Fibroblast of skin of right biceps (primary cell): ENCODE results near the gene SLC22A4.
A peak's percentile ranks its signal among the peaks of the same experiment; 100 is the strongest.

Experiments used
- DNase-seq: peaks from one replicate; pipeline ENCODE4 v3.0.0-alpha.2; 2013

Gene SLC22A4

GRCh38 chr5:132293992-132294727, at the start of gene SLC22A4:
Gene SLC22A4, plus strand, starts transcription at chr5:132294394. Its CDS starts 223 bp downstream, at chr5:132294617.
- DNase-seq: peak; percentile 97

- no peak for DNase-seq
Measured at GRCh38 chr5:132245593-132245992, 48.6 kb upstream of the SLC22A4 start.

- no peak for DNase-seq
Measured at GRCh38 chr5:132246806-132247205, 47.4 kb upstream of the SLC22A4 start.

GRCh38 chr5:132250547-132250946, 43.6 kb upstream of the SLC22A4 start:
- no peak for DNase-seq

GRCh38 chr5:132251220-132251725, 42.9 kb upstream of the SLC22A4 start:
- no peak for DNase-seq

- no peak for DNase-seq
Measured at GRCh38 chr5:132253008-132253441, 41.2 kb upstream of the SLC22A4 start.

GRCh38 chr5:132253452-132254320, 40.5 kb upstream of the SLC22A4 start:
- no peak for DNase-seq

GRCh38 chr5:132254321-132254977, 39.7 kb upstream of the SLC22A4 start:
- no peak for DNase-seq

- DNase-seq: no peak
Measured at GRCh38 chr5:132256086-132256782, 38.0 kb upstream of the SLC22A4 start.

- no peak for DNase-seq
Measured at GRCh38 chr5:132256783-132257130, 37.4 kb upstream of the SLC22A4 start.

GRCh38 chr5:132257131-132258101, 36.8 kb upstream of the SLC22A4 start, which contains the start of gene PDLIM4:
Gene PDLIM4, plus strand, starts transcription at chr5:132257696. Its CDS starts 39 bp downstream, at chr5:132257735.
- peak; percentile 65 for DNase-seq

GRCh38 chr5:132258102-132259068, 35.8 kb upstream of the SLC22A4 start:
- peak; percentile 65 for DNase-seq

GRCh38 chr5:132259069-132259851, 34.9 kb upstream of the SLC22A4 start:
- DNase-seq: peak; percentile 91

GRCh38 chr5:132260051-132260450, 34.1 kb upstream of the SLC22A4 start:
- DNase-seq: peak; percentile 29

GRCh38 chr5:132260714-132261551, 33.3 kb upstream of the SLC22A4 start:
- peak; percentile 93 for DNase-seq

GRCh38 chr5:132261881-132262845, 32.0 kb upstream of the SLC22A4 start:
- DNase-seq: no peak
